Prostate gland (tissue), 2 donors: ENCODE results near the gene IFIH1. TPM values are rescaled to one million over a fixed set of nuclear protein-coding genes. Genes with fewer than 3 reads are reported as not detected.

Experiments used
- DNase-seq: peaks from one replicate; pipeline ENCODE4 v3.0.0-alpha.2; 2019; ENCODE audit warnings: low spot score
- H3K27ac ChIP-seq, 2 donors: fragments of 200-600 bp; sonication (generic); 2 replicates each; pipeline ENCODE4 v1.5.1; 2017 to 2019
- H3K27me3 ChIP-seq: fragments of 200-600 bp; sonication (generic); replicated peaks from 2 replicates; pipeline ENCODE4 v1.5.1; 2019; ENCODE audit not compliant: insufficient read depth
- H3K36me3 ChIP-seq, 2 donors: fragments of 200-600 bp; sonication (generic); 1 replicate in 1 of 2; 2 replicates in 1 of 2; pipeline versions ENCODE4 v1.5.1 to v1.8.1; 2017 to 2019
- H3K4me1 ChIP-seq: fragments of 200-600 bp; sonication (generic); replicated peaks from 2 replicates; pipeline ENCODE4 v1.5.1; 2019
- H3K4me3 ChIP-seq, 2 donors: fragments of 200-600 bp; sonication (generic); 2 replicates each; pipeline ENCODE4 v1.5.1; 2017 to 2019
- H3K9me3 ChIP-seq: fragments of 200-600 bp; sonication (generic); 2 replicates; pipeline ENCODE4 v1.5.1; 2017
- POLR2A ChIP-seq: fragments of 450-650 bp; IDR thresholded peaks from one replicate; pipeline ENCODE4 v1.6.1; 2016; ENCODE audit warnings: antibody characterized with exemption, mild to moderate bottlenecking
- POLR2AphosphoS5 ChIP-seq: sonication (generic); formaldehyde crosslinking; IDR thresholded peaks from one replicate; pipeline ENCODE4 v1.6.1; 2017; ENCODE audit warnings: antibody characterized with exemption
- WGBS: methylation state at CpG from one replicate; pipeline ENCODE4 v1.1.5; 2018; 5-methylcytosine and 5-hydroxymethylcytosine counted together
- intact Hi-C: fragments of 100-400 bp; cut with DNase I; formaldehyde crosslinking; loops from one replicate; pipeline ENCODE4 v1.14.2; 2022
- total RNA-seq, 2 donors: library from RNA; depleted of rRNA; stranded (reverse); fragments of >200 nt; gene quantifications; one replicate each; pipeline ENCODE4 v1.1.0, GENCODE V29; 2016
- TF ChIP-seq, protein P1 (sequence below), 4 experiments: fragments of 200-600 bp in 2 of 4; fragments of 450-650 bp in 2 of 4; sonication (generic) in 2 of 4; IDR thresholded peaks; 1 replicate in 3 of 4; 2 replicates in 1 of 4; pipeline ENCODE4 v1.5.1; 2016 to 2019; ENCODE audit warnings: antibody characterized with exemption in 4 of 4, mild to moderate bottlenecking in 2 of 4, moderate library complexity in 2 of 4

IFIH1 gene
- total RNA-seq, 2 donors from 2014 or later: 13.1 to 14.7 TPM

DNA sequence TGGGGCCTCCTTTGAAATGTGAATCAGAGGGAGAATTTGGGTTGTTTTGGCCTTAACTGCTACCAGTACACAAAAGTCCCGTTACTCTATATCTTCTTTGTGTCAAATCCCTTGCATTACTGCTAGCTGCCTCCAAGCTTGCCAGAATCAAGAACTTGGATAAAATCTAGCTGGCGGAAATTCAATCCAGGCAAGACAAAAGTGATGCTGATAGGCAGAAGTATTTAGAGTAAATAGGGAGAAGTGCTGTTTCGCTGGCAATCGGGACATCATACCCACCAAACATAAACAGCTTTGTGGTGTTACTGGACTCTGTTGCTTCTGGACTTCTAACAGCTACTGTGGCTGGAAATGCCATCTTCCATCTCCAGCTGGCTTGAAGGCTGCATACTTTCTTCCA, 2.5 kb downstream of the IFIH1 start:
- no peaks in the 10 kb centered on the region for H3K36me3 ChIP-seq
- TF ChIP-seq POLR2AphosphoS5 (no peak), POLR2A (no peak)
- TF ChIP-seq, protein P1, sequence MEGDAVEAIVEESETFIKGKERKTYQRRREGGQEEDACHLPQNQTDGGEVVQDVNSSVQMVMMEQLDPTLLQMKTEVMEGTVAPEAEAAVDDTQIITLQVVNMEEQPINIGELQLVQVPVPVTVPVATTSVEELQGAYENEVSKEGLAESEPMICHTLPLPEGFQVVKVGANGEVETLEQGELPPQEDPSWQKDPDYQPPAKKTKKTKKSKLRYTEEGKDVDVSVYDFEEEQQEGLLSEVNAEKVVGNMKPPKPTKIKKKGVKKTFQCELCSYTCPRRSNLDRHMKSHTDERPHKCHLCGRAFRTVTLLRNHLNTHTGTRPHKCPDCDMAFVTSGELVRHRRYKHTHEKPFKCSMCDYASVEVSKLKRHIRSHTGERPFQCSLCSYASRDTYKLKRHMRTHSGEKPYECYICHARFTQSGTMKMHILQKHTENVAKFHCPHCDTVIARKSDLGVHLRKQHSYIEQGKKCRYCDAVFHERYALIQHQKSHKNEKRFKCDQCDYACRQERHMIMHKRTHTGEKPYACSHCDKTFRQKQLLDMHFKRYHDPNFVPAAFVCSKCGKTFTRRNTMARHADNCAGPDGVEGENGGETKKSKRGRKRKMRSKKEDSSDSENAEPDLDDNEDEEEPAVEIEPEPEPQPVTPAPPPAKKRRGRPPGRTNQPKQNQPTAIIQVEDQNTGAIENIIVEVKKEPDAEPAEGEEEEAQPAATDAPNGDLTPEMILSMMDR (IDR thresholded peaks at IDR 0.05): no peak
- H3K4me3 ChIP-seq: no peak overlapping the region
- WGBS: 88% methylated on average over 4 of the region's 4 CpGs
- H3K9me3 ChIP-seq: no peaks in the 10 kb centered on the region
- intact Hi-C loops: no loop called here
- no peaks in the 10 kb centered on the region for H3K27me3 ChIP-seq
- H3K4me1 ChIP-seq: no peaks in the 10 kb centered on the region
- H3K27ac ChIP-seq: no peak overlapping the region
- no peak for DNase-seq

DNA sequence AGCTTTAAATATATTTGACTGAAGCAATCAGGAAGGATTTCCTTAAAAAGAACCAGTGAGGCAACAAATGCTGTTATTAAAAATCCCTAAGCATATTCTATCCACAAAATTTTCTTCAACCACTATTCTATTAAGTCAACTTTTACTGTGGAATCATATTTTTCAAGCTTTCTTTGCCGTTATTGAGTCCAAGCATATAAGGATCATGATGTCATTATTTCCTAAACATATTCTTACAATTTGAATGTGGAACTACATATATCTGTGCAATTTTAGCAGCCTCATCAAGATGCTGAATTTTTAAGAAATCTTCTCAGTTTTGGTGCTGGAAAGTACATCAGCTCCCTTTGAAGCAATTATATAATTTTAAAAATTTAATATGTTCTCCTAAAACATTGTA, 5.6 kb downstream of the IFIH1 start:
- intact Hi-C loops: no loop called here
- no peaks in the 10 kb centered on the region for H3K4me1 ChIP-seq
- no peak overlapping the region for H3K4me3 ChIP-seq
- H3K27me3 ChIP-seq: no peaks in the 10 kb centered on the region
- no peak overlapping the region for H3K27ac ChIP-seq
- H3K9me3 ChIP-seq: no peaks in the 10 kb centered on the region
- 86% methylated on average over 1 of the region's 1 CpG for WGBS
- no peak for DNase-seq
- no peaks in the 10 kb centered on the region for H3K36me3 ChIP-seq
- TF ChIP-seq, protein P1 (IDR thresholded peaks at IDR 0.05): no peak
- no peak for TF ChIP-seq POLR2AphosphoS5
- TF ChIP-seq POLR2A: no peak

DNA sequence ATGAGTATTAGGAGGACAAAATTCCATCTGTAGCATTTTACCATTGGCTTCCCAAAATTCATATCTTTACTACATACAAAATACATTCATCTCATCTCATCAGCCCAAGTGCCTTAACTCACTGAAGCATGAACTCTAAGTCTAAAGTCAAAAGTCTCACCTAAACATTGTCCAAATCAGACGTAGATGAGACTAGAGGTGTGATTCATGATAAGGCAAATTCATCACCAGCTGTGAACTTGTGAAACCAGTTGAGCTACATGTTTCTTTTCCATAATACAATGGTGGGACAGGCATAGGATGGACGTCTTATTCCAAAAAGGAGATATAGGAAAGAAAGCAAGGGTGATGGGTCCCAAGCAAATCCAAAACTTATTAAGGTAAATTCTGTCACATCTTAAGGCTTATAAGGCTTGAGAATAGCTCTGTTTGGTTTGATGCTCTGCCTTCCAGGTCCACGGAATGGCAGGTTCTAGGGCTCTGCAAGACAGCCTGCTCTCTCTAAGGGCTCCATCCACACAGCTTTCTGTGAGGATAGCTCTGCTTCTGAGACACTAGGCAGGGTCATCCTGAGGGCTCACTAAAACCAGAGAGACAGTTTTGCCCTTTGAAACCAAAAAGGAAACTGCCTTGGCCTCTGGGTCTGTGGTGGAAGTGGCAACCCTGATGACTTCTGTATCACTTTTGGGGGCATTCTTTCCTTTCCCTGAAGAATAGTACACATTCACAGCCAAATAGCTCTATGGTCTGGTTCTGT, 9.6 kb downstream of the IFIH1 start:
- Histone ChIP-seq H3K4me3 (no peak overlapping the region), H3K9me3 (no peaks in the 10 kb centered on the region), H3K27me3 (no peaks in the 10 kb centered on the region), H3K27ac (no peak overlapping the region), H3K4me1 (no peaks in the 10 kb centered on the region), H3K36me3 (no peaks in the 10 kb centered on the region)
- TF ChIP-seq, protein P1 (IDR thresholded peaks at IDR 0.05): no peak
- no peak for TF ChIP-seq POLR2A
- no peak for TF ChIP-seq POLR2AphosphoS5
- intact Hi-C loops: no loop called here
- 54% methylated on average over 3 of the region's 3 CpGs for WGBS
- DNase-seq: no peak

DNA sequence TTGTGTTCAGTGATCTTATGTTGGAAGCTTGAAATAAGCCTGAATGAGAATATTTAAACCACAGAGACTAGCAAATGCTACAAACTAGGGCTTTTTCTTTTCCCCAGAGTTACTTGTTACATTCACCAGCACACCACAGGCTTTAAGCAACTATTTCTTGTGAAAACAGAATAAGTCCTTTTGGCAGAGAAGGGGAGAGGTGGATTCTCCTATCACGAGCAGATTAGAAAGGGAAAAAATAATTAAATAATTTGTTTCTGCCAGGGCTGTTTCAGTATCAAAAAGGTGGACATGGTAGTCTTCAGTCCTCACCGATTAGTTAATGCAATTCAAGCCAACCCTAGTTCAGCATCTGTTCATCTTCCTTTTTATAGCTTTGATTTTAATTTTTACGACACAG, 12.6 kb downstream of the IFIH1 start:
- H3K4me3 ChIP-seq: no peak overlapping the region
- WGBS: 73% methylated on average over 3 of the region's 3 CpGs
- no peaks in the 10 kb centered on the region for H3K4me1 ChIP-seq
- H3K27ac ChIP-seq: no peak overlapping the region
- H3K27me3 ChIP-seq: no peaks in the 10 kb centered on the region
- H3K36me3 ChIP-seq: no peaks in the 10 kb centered on the region
- no peak for TF ChIP-seq POLR2A
- intact Hi-C loops: no loop called here
- no peak for DNase-seq
- H3K9me3 ChIP-seq: no peaks in the 10 kb centered on the region

DNA sequence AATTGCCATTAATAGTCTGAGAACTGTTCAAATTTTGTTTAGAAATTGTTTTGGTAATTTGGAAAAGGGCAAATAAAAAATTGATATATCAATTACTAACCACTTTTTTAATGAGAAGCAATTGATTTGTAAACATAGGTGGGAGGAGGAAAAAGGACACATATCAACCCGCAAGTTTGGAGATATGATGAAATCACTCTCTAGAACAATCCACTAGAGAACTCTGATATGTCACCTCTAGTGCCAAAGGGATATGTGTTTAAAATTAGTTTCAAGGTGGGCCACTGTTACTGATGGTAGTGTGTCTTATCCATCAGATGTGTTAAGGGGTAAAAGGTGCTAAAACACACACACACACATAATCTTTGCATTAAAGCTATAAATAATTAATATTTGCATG, 16.6 kb downstream of the IFIH1 start:
- DNase-seq: no peak
- H3K4me3 ChIP-seq: no peak overlapping the region
- intact Hi-C loops: no loop called here
- TF ChIP-seq POLR2AphosphoS5 (no peak), POLR2A (no peak)
- TF ChIP-seq, protein P1 (IDR thresholded peaks at IDR 0.05): no peak
- H3K4me1 ChIP-seq: no peaks in the 10 kb centered on the region
- 72% methylated on average over 1 of the region's 1 CpG for WGBS
- no peaks in the 10 kb centered on the region for H3K27me3 ChIP-seq
- no peak overlapping the region for H3K27ac ChIP-seq
- no peaks in the 10 kb centered on the region for H3K36me3 ChIP-seq
- no peaks in the 10 kb centered on the region for H3K9me3 ChIP-seq
